ENCODE results near the gene PRR12.
A peak's percentile ranks its signal among the peaks of the same experiment; 100 is the strongest.

PRR12 gene

GRCh38 chr19:49641688-49642491 lies 50.9 kb downstream of the PRR12 start, which contains the start of gene SCAF1:
Gene SCAF1, plus strand, starts transcription at chr19:49642209. Its CDS starts 2,818 bp downstream, at chr19:49645027.
- ChIA-PET POLR2A (interaction anchor here (0.5 to 3.1 kb wide), 10 partner anchors 23 to 146 kb away, joined by 3 to 29 read pairs (median 3); partner anchors contain the start of genes AP2A1, BCL2L12, IRF3 and NOSIP), CTCF (interaction anchor here (1.1 to 4.8 kb wide), 3 partner anchors 13 to 32 kb away, joined by 3 to 48 read pairs (median 7); no protein-coding TSS in a partner anchor)

GRCh38 chr19:49642492-49643035 lies 51.6 kb downstream of the PRR12 start:
- ChIA-PET POLR2A (interaction anchor here (0.8 to 3.1 kb wide), 8 partner anchors 22 to 286 kb away, joined by 3 to 29 read pairs (median 3); partner anchors contain the start of genes ATF5, BCL2L12, IRF3 and NOSIP), CTCF (interaction anchor here (1.1 to 4.8 kb wide), 5 partner anchors 13 to 72 kb away, joined by 3 to 48 read pairs (median 5); no protein-coding TSS in a partner anchor)
- TF ChIP-seq CTCF (IDR thresholded peaks at IDR 0.05; ENCODE audit: control extremely low read depth, extremely low read depth, low read depth, missing control alignments) = no peak
- no peak for DNase-seq (ENCODE audit: extremely low spot score)

More at GRCh38 chr19:49641688-49642491, 50.9 kb downstream of the PRR12 start, which contains the start of gene SCAF1:
- DNase-seq (ENCODE audit: extremely low spot score) = peak; percentile 97
- TF ChIP-seq CTCF (IDR thresholded peaks at IDR 0.05; ENCODE audit: control extremely low read depth, extremely low read depth, low read depth, missing control alignments) = no peak

- no peak for TF ChIP-seq CTCF (IDR thresholded peaks at IDR 0.05; ENCODE audit: control extremely low read depth, extremely low read depth, low read depth, missing control alignments)
- no peak for DNase-seq (ENCODE audit: extremely low spot score)
- ChIA-PET CTCF (interaction anchor here (0.6 to 4.8 kb wide), 6 partner anchors 12 to 97 kb away, joined by 3 to 48 read pairs (median 4); partner anchors contain the start of genes BCL2L12 and IRF3), POLR2A (interaction anchor here (0.8 to 1.1 kb wide), 2 partner anchors 32 to 285 kb away, joined by 3 read pairs; partner anchors contain the start of genes ATF5 and NUP62)
Observed at GRCh38 chr19:49643466-49643865, 52.5 kb downstream of the PRR12 start.

GRCh38 chr19:49645592-49645991 lies 54.6 kb downstream of the PRR12 start:
- TF ChIP-seq CTCF (IDR thresholded peaks at IDR 0.05; ENCODE audit: control extremely low read depth, extremely low read depth, low read depth, missing control alignments) = no peak
- POLR2A ChIA-PET = no interaction called here
- CTCF ChIA-PET = interaction anchor here (0.8 to 1.4 kb wide), 2 partner anchors 10 to 30 kb away, joined by 3 to 4 read pairs; no protein-coding TSS in a partner anchor
- no peak for DNase-seq (ENCODE audit: extremely low spot score)

GRCh38 chr19:49645995-49646394 lies 55.0 kb downstream of the PRR12 start:
- DNase-seq (ENCODE audit: extremely low spot score) = no peak
- POLR2A ChIA-PET = no interaction called here

More at GRCh38 chr19:49645995-49646394, 55.0 kb downstream of the PRR12 start:
- CTCF ChIA-PET = interaction anchor here (0.8 to 1.4 kb wide), 2 partner anchors 10 to 30 kb away, joined by 3 to 4 read pairs; no protein-coding TSS in a partner anchor
- TF ChIP-seq CTCF (IDR thresholded peaks at IDR 0.05; ENCODE audit: control extremely low read depth, extremely low read depth, low read depth, missing control alignments) = no peak
